ENCODE measurements around the gene HPSE2.
A peak's percentile ranks its signal among the peaks of the same experiment; 100 is the strongest.
"Not testable (repeated sequence)": the region's sequence is repeated elsewhere in the genome, so short reads cannot be mapped to it uniquely, and the experiment has no call there.

The HPSE2 gene

GRCh38 chr10:99235658-99236626, at the start of gene HPSE2:
Gene HPSE2 (minus strand): TSS chr10:99235852.
- no peak within 1 kb of the TSS for H3K4me3 ChIP-seq (ENCODE audit: low read depth, low read length)
- TF ChIP-seq, protein P1, sequence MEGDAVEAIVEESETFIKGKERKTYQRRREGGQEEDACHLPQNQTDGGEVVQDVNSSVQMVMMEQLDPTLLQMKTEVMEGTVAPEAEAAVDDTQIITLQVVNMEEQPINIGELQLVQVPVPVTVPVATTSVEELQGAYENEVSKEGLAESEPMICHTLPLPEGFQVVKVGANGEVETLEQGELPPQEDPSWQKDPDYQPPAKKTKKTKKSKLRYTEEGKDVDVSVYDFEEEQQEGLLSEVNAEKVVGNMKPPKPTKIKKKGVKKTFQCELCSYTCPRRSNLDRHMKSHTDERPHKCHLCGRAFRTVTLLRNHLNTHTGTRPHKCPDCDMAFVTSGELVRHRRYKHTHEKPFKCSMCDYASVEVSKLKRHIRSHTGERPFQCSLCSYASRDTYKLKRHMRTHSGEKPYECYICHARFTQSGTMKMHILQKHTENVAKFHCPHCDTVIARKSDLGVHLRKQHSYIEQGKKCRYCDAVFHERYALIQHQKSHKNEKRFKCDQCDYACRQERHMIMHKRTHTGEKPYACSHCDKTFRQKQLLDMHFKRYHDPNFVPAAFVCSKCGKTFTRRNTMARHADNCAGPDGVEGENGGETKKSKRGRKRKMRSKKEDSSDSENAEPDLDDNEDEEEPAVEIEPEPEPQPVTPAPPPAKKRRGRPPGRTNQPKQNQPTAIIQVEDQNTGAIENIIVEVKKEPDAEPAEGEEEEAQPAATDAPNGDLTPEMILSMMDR (IDR thresholded peaks at IDR 0.05; ENCODE audit: low read depth, low read length, missing control alignments), result no peak

DNA sequence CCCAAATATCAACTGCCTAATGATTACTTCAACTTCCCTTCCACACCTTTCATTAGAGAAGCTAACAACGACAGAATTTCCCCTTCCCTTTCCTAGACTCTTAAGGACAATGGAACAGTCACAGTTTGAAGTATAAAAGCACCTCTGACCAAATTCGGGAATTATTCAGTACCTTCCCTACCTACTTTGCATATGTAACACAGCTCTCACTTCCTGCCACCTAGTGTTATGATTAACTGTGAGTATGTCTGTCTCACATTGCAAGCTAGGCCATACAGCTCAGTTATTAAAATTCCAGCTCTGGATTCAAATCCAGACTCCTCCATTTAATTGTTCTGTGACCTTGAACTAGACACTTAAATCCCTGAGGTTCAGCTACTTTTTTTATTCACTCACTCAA, 44.8 kb upstream of the HPSE2 start:
- no peak overlapping the region for H3K4me3 ChIP-seq (ENCODE audit: low read depth, low read length)
- DNase-seq (ENCODE audit: low read depth), result no peak

More at GRCh38 chr10:99235658-99236626, at the start of gene HPSE2:
- no peak for DNase-seq (ENCODE audit: low read depth)

GRCh38 chr10:99279626-99280111, 44.0 kb upstream of the HPSE2 start:
- no peak overlapping the region for H3K4me3 ChIP-seq (ENCODE audit: low read depth, low read length)
- TF ChIP-seq, protein P1 (IDR thresholded peaks at IDR 0.05; ENCODE audit: low read depth, low read length, missing control alignments), result no peak
- DNase-seq (ENCODE audit: low read depth), result no peak

More for the DNA sequence above, 44.8 kb upstream of the HPSE2 start:
- TF ChIP-seq, protein P1 (IDR thresholded peaks at IDR 0.05; ENCODE audit: low read depth, low read length, missing control alignments), result no peak

- TF ChIP-seq, protein P1 (IDR thresholded peaks at IDR 0.05; ENCODE audit: low read depth, low read length, missing control alignments), result peak; percentile 38
- peak; percentile 10 for DNase-seq (ENCODE audit: low read depth)
- no peak overlapping the region for H3K4me3 ChIP-seq (ENCODE audit: low read depth, low read length)
Measured at GRCh38 chr10:99276848-99277486, 41.3 kb upstream of the HPSE2 start.

- TF ChIP-seq, protein P1 (IDR thresholded peaks at IDR 0.05; ENCODE audit: low read depth, low read length, missing control alignments), result no peak
- H3K4me3 ChIP-seq (ENCODE audit: low read depth, low read length), result no peak overlapping the region
- no peak for DNase-seq (ENCODE audit: low read depth)
Measured at GRCh38 chr10:99266383-99266782, 30.7 kb upstream of the HPSE2 start.

DNA sequence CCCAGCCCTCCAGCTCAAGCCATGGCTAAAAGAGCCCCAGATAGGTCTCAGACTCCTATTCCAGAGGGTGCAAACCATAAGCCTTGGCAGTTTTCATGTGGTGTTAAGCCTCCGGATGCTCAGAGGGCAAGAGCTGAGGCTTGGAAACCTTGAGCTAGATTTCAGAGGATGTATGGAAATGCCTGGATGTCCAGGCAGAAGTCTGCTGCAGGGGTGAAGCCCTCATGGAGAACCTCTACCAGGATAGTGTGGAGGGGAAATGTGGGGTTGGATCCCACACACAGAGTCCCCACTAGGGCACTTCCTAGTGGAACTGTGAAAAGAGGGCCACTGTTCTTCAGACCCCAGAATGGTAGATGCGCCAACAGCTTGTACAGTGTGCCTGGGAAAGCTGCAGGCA, 13.2 kb upstream of the HPSE2 start:
- TF ChIP-seq, protein P1 (IDR thresholded peaks at IDR 0.05; ENCODE audit: low read depth, low read length, missing control alignments), result no peak
- no peak overlapping the region for H3K4me3 ChIP-seq (ENCODE audit: low read depth, low read length)
- no peak for DNase-seq (ENCODE audit: low read depth)

DNA sequence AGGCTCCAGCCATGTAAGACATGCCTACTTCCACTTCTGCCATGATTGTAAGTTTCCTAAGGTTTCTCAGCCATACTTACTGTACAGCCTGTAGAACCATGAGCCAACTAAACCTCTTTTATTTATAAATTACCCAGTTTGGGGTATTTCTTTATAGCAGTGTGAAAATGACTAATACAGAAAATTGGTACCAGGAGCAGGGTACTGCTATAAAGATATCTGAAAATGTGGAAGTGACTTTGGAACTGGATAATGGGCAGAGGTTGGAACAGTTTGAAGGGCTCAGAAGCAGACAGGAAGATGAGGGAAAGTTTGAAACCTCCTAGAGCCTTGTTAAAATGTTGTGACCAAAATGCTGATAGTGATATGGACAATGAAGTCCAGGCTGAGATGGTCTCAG, 12.2 kb upstream of the HPSE2 start:
- not testable (repeated sequence) for DNase-seq (ENCODE audit: low read depth); H3K4me3 ChIP-seq (ENCODE audit: low read depth, low read length)
